Liver (tissue), 9 donors: Measurements from ENCODE around the gene RNPEPL1. TPM values are rescaled to one million over a fixed set of nuclear protein-coding genes. Genes with fewer than 3 reads are reported as not detected.
"Not testable (repeated sequence)": the region's sequence is repeated elsewhere in the genome, so short reads cannot be mapped to it uniquely, and the experiment has no call there.

ENCODE experiments used
- DNase-seq: peaks from one replicate; pipeline ENCODE4 v3.0.0-alpha.2; 2017; ENCODE audit warnings: low spot score
- H3K27ac ChIP-seq, 2 donors: one replicate each; pipeline ENCODE4 v1.7.0; 2013; ENCODE audit warnings: inconsistent platforms in 2 of 2, low read length in 2 of 2, control low read depth in 1 of 2, low read depth in 1 of 2, mild to moderate bottlenecking in 1 of 2
- H3K27me3 ChIP-seq, 4 donors: one replicate each; pipeline versions ENCODE4 v1.6.1 to v1.7.0; 2013; ENCODE audit warnings: low read length in 3 of 4, inconsistent platforms in 1 of 4, mild to moderate bottlenecking in 1 of 4, moderate library complexity in 1 of 4; ENCODE audit not compliant: control insufficient read depth in 4 of 4, insufficient read depth in 4 of 4
- H3K36me3 ChIP-seq, 4 donors: one replicate each; pipeline versions ENCODE4 v1.6.1 to v1.7.0; 2013; ENCODE audit warnings: low read length in 3 of 4, mild to moderate bottlenecking in 3 of 4, low read depth in 1 of 4, moderate library complexity in 1 of 4; ENCODE audit not compliant: control insufficient read depth in 4 of 4, insufficient read depth in 3 of 4
- H3K4me1 ChIP-seq, 4 donors: one replicate each; pipeline versions ENCODE4 v1.6.1 to v1.7.0; 2013; ENCODE audit warnings: low read length in 3 of 4, mild to moderate bottlenecking in 3 of 4, moderate library complexity in 1 of 4; ENCODE audit not compliant: control insufficient read depth in 4 of 4, insufficient read depth in 4 of 4
- H3K4me3 ChIP-seq, 3 donors: one replicate each; pipeline versions ENCODE4 v1.6.1 to v1.7.0; 2013; ENCODE audit warnings: low read length in 3 of 3, control low read depth in 1 of 3, low read depth in 1 of 3, mild to moderate bottlenecking in 1 of 3
- H3K9ac ChIP-seq, 2 donors: one replicate each; pipeline ENCODE4 v1.7.0; 2013; ENCODE audit warnings: low read length in 2 of 2, mild to moderate bottlenecking in 2 of 2, moderate library complexity in 2 of 2, control low read depth in 1 of 2, low read depth in 1 of 2
- H3K9me3 ChIP-seq, 4 donors: one replicate each; pipeline versions ENCODE4 v1.6.1 to v1.7.0; 2013; ENCODE audit warnings: low read length in 3 of 4; ENCODE audit not compliant: control insufficient read depth in 4 of 4
- EGR1 ChIP-seq, 2 donors: IDR thresholded peaks; 2 replicates each; pipeline ENCODE4 v1.6.1; 2016 to 2018; ENCODE audit warnings: antibody characterized with exemption in 2 of 2, low read depth in 2 of 2
- FOXA1 ChIP-seq: IDR thresholded peaks from 2 replicates; pipeline ENCODE4 v1.6.1; 2016; ENCODE audit warnings: antibody characterized with exemption
- FOXA2 ChIP-seq: IDR thresholded peaks from 2 replicates; pipeline ENCODE4 v1.6.1; 2016; ENCODE audit warnings: antibody characterized with exemption
- GABPA ChIP-seq, 2 donors: IDR thresholded peaks in 1 of 2; conservative IDR thresholded peaks in 1 of 2; 2 replicates each; pipeline ENCODE4 v1.6.1; 2016; ENCODE audit warnings: antibody characterized with exemption in 2 of 2, mild to moderate bottlenecking in 1 of 2, moderate library complexity in 1 of 2
- HNF4A ChIP-seq, 2 donors: conservative IDR thresholded peaks; 2 replicates each; pipeline ENCODE4 v1.6.1; 2016; ENCODE audit warnings: antibody characterized with exemption in 2 of 2, mild to moderate bottlenecking in 2 of 2
- HNF4G ChIP-seq: IDR thresholded peaks from 2 replicates; pipeline ENCODE4 v1.6.1; 2016; ENCODE audit warnings: antibody characterized with exemption
- JUND ChIP-seq, 2 donors: IDR thresholded peaks; 2 replicates each; pipeline ENCODE4 v1.6.1; 2016; ENCODE audit warnings: antibody characterized with exemption in 2 of 2
- NR2F2 ChIP-seq: IDR thresholded peaks from 2 replicates; pipeline ENCODE4 v1.6.1; 2016; ENCODE audit warnings: antibody characterized with exemption
- RAD21 ChIP-seq, 2 donors: IDR thresholded peaks; 2 replicates each; pipeline ENCODE4 v1.6.1; 2016; ENCODE audit warnings: antibody characterized with exemption in 2 of 2, mild to moderate bottlenecking in 2 of 2
- RXRA ChIP-seq, 2 donors: IDR thresholded peaks; 2 replicates each; pipeline ENCODE4 v1.6.1; 2017 to 2018; ENCODE audit warnings: antibody characterized with exemption in 2 of 2, mild to moderate bottlenecking in 1 of 2
- SP1 ChIP-seq: IDR thresholded peaks from 2 replicates; pipeline ENCODE4 v1.6.1; 2018; ENCODE audit warnings: antibody characterized with exemption, mild to moderate bottlenecking
- TAF1 ChIP-seq: conservative IDR thresholded peaks from 2 replicates; pipeline ENCODE4 v1.6.1; 2016; ENCODE audit warnings: antibody characterized with exemption, mild to moderate bottlenecking
- YY1 ChIP-seq: IDR thresholded peaks from 2 replicates; pipeline ENCODE4 v1.6.1; 2016; ENCODE audit warnings: antibody characterized with exemption, mild to moderate bottlenecking
- WGBS: extraction: QIAGEN DNeasy Blood & Tissue Kit; methylation state at CpG from one replicate; pipeline ENCODE4 v1.1.7; 2013; 5-methylcytosine and 5-hydroxymethylcytosine counted together
- polyA plus RNA-seq, 2 donors: library from polyadenylated mRNA; stranded (reverse) in 1 of 2; unstranded in 1 of 2; fragments of 200-250 nt in 1 of 2; fragments of >200 nt in 1 of 2; fragmentation: Nextera tagmentation in 1 of 2; extraction: Ambion mirVana in 1 of 2; gene quantifications; one replicate each; pipeline versions ENCODE4 v1.2.1 to v1.2.3, GENCODE V29; 2013 to 2015
- total RNA-seq, 2 donors: library from RNA; depleted of rRNA; stranded (reverse); fragments of >200 nt; gene quantifications; one replicate each; pipeline ENCODE4 v1.2.3, GENCODE V29; 2014
- TF ChIP-seq, protein P1 (sequence below): IDR thresholded peaks from 2 replicates; pipeline ENCODE4 v1.6.1; 2016; ENCODE audit warnings: antibody characterized with exemption
- TF ChIP-seq, protein P2 (sequence below): IDR thresholded peaks from 2 replicates; pipeline ENCODE4 v1.6.1; 2016; ENCODE audit warnings: antibody characterized with exemption
- TF ChIP-seq, protein P3 (sequence below): IDR thresholded peaks from 2 replicates; pipeline ENCODE4 v1.6.1; 2016; ENCODE audit warnings: antibody characterized with exemption, mild to moderate bottlenecking
- TF ChIP-seq, protein P4 (sequence below): IDR thresholded peaks from 2 replicates; pipeline ENCODE4 v1.6.1; 2016; ENCODE audit warnings: antibody characterized with exemption
- TF ChIP-seq, protein P5 (sequence below): fragments of 150-350 bp; IDR thresholded peaks from 2 replicates; pipeline ENCODE4 v1.5.1; 2017; ENCODE audit warnings: improper control_type of control experiment, low read depth, low read length; ENCODE audit not compliant: missing input control
- donor health status: healthy.
- donor health status: healthy.
- donor health status: healthy.
- donor health status: healthy.
- donor health status: healthy.

The RNPEPL1 gene
- total and polyA plus RNA-seq, 4 donors = 24.8 to 43.9 (median 29.4) TPM

DNA sequence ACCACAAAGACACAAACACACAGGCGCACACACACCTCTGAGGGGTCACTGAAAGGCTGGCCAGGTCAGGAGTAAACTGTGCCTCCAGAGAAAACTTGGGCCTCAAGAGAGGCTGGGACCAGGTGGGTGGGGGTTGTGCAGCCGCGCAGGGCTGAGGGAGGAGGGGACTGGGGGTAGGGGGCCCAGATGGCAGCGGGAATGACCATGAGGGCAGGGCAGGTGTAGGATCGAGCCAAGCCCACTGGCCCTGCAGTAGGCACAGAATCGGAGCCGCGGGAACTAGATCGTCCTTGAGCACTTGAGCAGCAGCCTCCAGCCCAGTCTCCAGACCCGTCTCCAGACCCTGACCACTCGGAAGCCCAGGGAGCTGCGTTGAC lies 47.3 kb upstream of the RNPEPL1 start:
- DNase-seq = no peak
- Histone ChIP-seq H3K27ac (no peak overlapping the region), H3K36me3 (peaks cover 0 to 16% (median 6%) of the 10 kb centered on the region in 4 donors), H3K27me3 (no peaks in the 10 kb centered on the region), H3K9ac (no peak overlapping the region), H3K4me1 (peaks cover 0 to 2% (median 0%) of the 10 kb centered on the region in 4 donors), H3K4me3 (no peak overlapping the region), H3K9me3 (no peaks in the 10 kb centered on the region)
- 96% methylated on average over 12 of the region's 12 CpGs for WGBS
- TF ChIP-seq, protein P1, sequence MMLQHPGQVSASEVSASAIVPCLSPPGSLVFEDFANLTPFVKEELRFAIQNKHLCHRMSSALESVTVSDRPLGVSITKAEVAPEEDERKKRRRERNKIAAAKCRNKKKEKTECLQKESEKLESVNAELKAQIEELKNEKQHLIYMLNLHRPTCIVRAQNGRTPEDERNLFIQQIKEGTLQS = no peak
- TF ChIP-seq HNF4A (conservative IDR thresholded peaks at IDR 0.05) (no peak), FOXA2 (no peak), JUND (IDR thresholded peaks at IDR 0.05) (no peak), YY1 (no peak), EGR1 (IDR thresholded peaks at IDR 0.05; ENCODE audit: low read depth in 2 of 2) (no peak), FOXA1 (no peak), RAD21 (IDR thresholded peaks at IDR 0.05) (no peak), HNF4G (no peak), SP1 (no peak), TAF1 (no peak), GABPA (IDR thresholded peaks at IDR 0.05 in 1 of 2, conservative IDR thresholded peaks at IDR 0.05 in 1 of 2) (no peak), NR2F2 (no peak), RXRA (IDR thresholded peaks at IDR 0.05) (no peak)
- TF ChIP-seq, protein P2, sequence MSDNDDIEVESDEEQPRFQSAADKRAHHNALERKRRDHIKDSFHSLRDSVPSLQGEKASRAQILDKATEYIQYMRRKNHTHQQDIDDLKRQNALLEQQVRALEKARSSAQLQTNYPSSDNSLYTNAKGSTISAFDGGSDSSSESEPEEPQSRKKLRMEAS = no peak
- TF ChIP-seq, protein P3, sequence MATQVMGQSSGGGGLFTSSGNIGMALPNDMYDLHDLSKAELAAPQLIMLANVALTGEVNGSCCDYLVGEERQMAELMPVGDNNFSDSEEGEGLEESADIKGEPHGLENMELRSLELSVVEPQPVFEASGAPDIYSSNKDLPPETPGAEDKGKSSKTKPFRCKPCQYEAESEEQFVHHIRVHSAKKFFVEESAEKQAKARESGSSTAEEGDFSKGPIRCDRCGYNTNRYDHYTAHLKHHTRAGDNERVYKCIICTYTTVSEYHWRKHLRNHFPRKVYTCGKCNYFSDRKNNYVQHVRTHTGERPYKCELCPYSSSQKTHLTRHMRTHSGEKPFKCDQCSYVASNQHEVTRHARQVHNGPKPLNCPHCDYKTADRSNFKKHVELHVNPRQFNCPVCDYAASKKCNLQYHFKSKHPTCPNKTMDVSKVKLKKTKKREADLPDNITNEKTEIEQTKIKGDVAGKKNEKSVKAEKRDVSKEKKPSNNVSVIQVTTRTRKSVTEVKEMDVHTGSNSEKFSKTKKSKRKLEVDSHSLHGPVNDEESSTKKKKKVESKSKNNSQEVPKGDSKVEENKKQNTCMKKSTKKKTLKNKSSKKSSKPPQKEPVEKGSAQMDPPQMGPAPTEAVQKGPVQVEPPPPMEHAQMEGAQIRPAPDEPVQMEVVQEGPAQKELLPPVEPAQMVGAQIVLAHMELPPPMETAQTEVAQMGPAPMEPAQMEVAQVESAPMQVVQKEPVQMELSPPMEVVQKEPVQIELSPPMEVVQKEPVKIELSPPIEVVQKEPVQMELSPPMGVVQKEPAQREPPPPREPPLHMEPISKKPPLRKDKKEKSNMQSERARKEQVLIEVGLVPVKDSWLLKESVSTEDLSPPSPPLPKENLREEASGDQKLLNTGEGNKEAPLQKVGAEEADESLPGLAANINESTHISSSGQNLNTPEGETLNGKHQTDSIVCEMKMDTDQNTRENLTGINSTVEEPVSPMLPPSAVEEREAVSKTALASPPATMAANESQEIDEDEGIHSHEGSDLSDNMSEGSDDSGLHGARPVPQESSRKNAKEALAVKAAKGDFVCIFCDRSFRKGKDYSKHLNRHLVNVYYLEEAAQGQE = no peak
- TF ChIP-seq, protein P4, sequence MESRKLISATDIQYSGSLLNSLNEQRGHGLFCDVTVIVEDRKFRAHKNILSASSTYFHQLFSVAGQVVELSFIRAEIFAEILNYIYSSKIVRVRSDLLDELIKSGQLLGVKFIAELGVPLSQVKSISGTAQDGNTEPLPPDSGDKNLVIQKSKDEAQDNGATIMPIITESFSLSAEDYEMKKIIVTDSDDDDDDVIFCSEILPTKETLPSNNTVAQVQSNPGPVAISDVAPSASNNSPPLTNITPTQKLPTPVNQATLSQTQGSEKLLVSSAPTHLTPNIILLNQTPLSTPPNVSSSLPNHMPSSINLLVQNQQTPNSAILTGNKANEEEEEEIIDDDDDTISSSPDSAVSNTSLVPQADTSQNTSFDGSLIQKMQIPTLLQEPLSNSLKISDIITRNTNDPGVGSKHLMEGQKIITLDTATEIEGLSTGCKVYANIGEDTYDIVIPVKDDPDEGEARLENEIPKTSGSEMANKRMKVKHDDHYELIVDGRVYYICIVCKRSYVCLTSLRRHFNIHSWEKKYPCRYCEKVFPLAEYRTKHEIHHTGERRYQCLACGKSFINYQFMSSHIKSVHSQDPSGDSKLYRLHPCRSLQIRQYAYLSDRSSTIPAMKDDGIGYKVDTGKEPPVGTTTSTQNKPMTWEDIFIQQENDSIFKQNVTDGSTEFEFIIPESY = no peak
- TF ChIP-seq, protein P5, sequence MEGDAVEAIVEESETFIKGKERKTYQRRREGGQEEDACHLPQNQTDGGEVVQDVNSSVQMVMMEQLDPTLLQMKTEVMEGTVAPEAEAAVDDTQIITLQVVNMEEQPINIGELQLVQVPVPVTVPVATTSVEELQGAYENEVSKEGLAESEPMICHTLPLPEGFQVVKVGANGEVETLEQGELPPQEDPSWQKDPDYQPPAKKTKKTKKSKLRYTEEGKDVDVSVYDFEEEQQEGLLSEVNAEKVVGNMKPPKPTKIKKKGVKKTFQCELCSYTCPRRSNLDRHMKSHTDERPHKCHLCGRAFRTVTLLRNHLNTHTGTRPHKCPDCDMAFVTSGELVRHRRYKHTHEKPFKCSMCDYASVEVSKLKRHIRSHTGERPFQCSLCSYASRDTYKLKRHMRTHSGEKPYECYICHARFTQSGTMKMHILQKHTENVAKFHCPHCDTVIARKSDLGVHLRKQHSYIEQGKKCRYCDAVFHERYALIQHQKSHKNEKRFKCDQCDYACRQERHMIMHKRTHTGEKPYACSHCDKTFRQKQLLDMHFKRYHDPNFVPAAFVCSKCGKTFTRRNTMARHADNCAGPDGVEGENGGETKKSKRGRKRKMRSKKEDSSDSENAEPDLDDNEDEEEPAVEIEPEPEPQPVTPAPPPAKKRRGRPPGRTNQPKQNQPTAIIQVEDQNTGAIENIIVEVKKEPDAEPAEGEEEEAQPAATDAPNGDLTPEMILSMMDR = no peak

DNA sequence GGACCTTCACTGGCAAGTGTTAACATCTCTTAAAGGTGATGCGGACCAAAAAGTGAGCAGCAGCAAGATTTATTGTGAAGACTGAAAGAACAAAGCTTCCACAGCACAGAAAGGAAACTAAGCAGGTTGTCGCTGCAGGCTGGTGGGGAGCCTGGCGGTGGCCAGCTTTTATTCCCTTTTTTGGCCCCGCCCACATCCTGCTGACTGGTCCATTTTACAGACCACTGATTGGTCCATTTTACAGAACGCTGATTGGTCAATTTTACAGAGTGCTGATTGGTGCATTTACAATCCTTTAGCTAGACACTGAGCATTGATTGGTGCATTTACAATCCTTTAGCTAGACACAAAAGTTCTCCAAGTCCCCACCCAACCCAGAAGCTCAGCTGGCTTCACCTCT lies 46.4 kb upstream of the RNPEPL1 start:
- not testable (repeated sequence) for H3K4me1 ChIP-seq, H3K27me3 ChIP-seq, H3K4me3 ChIP-seq, H3K9ac ChIP-seq, DNase-seq, H3K27ac ChIP-seq, H3K9me3 ChIP-seq
- H3K36me3 ChIP-seq = peaks cover 0 to 16% (median 7%) of the 10 kb centered on the region in 4 donors
- WGBS = 98% methylated on average over 5 of the region's 5 CpGs
